PC-9 (cell line): ENCODE measurements around the gene HPDL. TPM values are rescaled to one million over a fixed set of nuclear protein-coding genes. Genes with fewer than 3 reads are reported as not detected.
"Not testable (repeated sequence)": the region's sequence is repeated elsewhere in the genome, so short reads cannot be mapped to it uniquely, and the experiment has no call there.

Experiments used
- BruUV-seq: library from RNA; stranded (reverse); fragments of 400-500 nt; replicated peaks from 2 replicates; lab custom pipeline; 2021; lab: Mats Ljungman, UMichigan
- CTCF ChIA-PET: fragments of 300-600 bp; sonication (Branson Sonifier 250); formaldehyde crosslinking; loops from one replicate; lab custom pipeline; 2022; ENCODE audit warnings: antibody characterized with exemption; lab: Charles Lee
- POLR2A ChIA-PET: fragments of 300-600 bp; sonication (Branson Sonifier 250); formaldehyde crosslinking; loops from one replicate; lab custom pipeline; 2022; ENCODE audit warnings: antibody characterized with exemption; ENCODE audit not compliant: unreplicated experiment; lab: Charles Lee
- DNase-seq, 2 experiments: peaks; one replicate each; pipeline versions ENCODE4 v3.0.0 to v3.0.0-alpha.2; 2015 to 2022; ENCODE audit warnings: mixed read lengths in 1 of 2
- H2AFZ ChIP-seq: fragments of 200-600 bp; sonication (generic); 2 replicates; pipeline ENCODE4 v1.8.1; 2017; ENCODE audit warnings: antibody characterized with exemption
- H3F3A ChIP-seq: fragments of 200-600 bp; sonication (generic); 2 replicates; pipeline ENCODE4 v1.8.1; 2017; ENCODE audit warnings: antibody characterized with exemption, mild to moderate bottlenecking, low read depth; ENCODE audit not compliant: insufficient read depth
- H3K27ac ChIP-seq: fragments of 200-600 bp; sonication (generic); 2 replicates; pipeline ENCODE4 v1.6.1; 2016; ENCODE audit warnings: mixed run types
- H3K27me3 ChIP-seq: fragments of 200-600 bp; sonication (generic); 2 replicates; pipeline ENCODE4 v1.6.1; 2016; ENCODE audit warnings: low read depth, mixed run types; ENCODE audit not compliant: insufficient read depth
- H3K36me3 ChIP-seq: fragments of 200-600 bp; sonication (generic); 2 replicates; pipeline ENCODE4 v1.6.1; 2016; ENCODE audit warnings: low read depth, mixed run types
- H3K4me1 ChIP-seq: fragments of 200-600 bp; sonication (generic); replicated peaks from 2 replicates; pipeline ENCODE4 v1.6.1; 2016; ENCODE audit warnings: mixed run types; ENCODE audit not compliant: insufficient read depth
- H3K4me2 ChIP-seq: fragments of 200-600 bp; sonication (generic); 2 replicates; pipeline ENCODE4 v1.6.1; 2017; ENCODE audit warnings: mixed run types
- H3K4me3 ChIP-seq: fragments of 200-600 bp; sonication (generic); 2 replicates; pipeline ENCODE4 v1.6.1; 2016; ENCODE audit warnings: mixed run types
- H3K79me2 ChIP-seq: fragments of 200-600 bp; sonication (generic); 2 replicates; pipeline ENCODE4 v1.6.1; 2017; ENCODE audit warnings: low read depth, mixed run types
- H3K9me2 ChIP-seq: fragments of 200-600 bp; sonication (generic); 2 replicates; pipeline ENCODE4 v1.8.1; 2017; ENCODE audit warnings: mild to moderate bottlenecking; ENCODE audit not compliant: insufficient read depth
- H3K9me3 ChIP-seq: fragments of 200-600 bp; sonication (generic); 2 replicates; pipeline ENCODE4 v1.8.1; 2016; ENCODE audit warnings: low read depth; ENCODE audit not compliant: insufficient read depth
- H4K20me1 ChIP-seq: fragments of 200-600 bp; sonication (generic); 2 replicates; pipeline ENCODE4 v1.8.1; 2017; ENCODE audit not compliant: insufficient read depth
- EZH2 ChIP-seq: fragments of 200-600 bp; sonication (generic); IDR thresholded peaks from 2 replicates; pipeline ENCODE4 v1.8.0; 2017; ENCODE audit warnings: antibody characterized with exemption, low read depth
- intact Hi-C: fragments of 100-400 bp; cut with micrococcal nuclease; formaldehyde crosslinking; loops from one replicate; pipeline ENCODE4 v1.10.0; 2022; ENCODE audit not compliant: unreplicated experiment
- total RNA-seq: library from RNA; stranded (reverse); gene quantifications from 2 replicates; pipeline ENCODE4 v1.2.3, GENCODE V29; 2021
- TF ChIP-seq, protein P1 (sequence below): fragments of 200-600 bp; sonication (generic); conservative IDR thresholded peaks from 2 replicates; pipeline ENCODE4 v1.6.1; 2017; ENCODE audit warnings: mixed run types, antibody characterized with exemption, mild to moderate bottlenecking, moderate library complexity

Gene HPDL
- total RNA-seq, 1 experiment from 2014 or later: 10.4 TPM

DNA sequence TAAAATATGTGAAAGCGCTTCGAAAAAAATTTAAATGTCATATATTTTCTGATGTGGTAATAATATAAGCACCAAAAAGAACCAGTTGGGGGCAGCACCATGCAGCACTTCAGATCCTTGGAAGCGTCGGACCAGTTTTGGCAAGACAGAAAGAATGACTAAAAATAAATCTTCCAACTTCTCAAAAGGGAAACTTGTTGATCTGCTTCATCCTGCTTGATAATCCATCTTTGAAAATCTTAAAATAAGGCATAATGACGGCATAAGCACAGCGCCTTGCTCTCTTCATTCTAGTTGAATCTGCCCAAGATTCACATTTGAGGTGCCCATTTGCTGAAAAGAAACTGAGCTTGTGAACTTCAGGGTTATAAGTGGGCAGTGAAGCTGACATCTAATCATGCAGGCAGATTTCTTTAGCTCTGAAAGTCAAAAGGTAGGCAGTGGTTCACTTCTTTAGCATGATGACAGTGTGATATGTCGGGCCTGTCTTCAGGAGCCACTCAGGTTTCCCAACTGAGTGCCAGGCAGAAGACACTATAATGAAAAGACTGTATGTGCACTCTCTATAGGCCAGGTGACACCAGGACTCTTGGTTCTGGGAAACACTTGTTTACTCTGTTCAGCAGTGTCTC lies 33.3 kb downstream of the HPDL start:
- H3K36me3 ChIP-seq: no peaks in the 10 kb centered on the region
- H3K9me3 ChIP-seq: no peaks in the 10 kb centered on the region
- CTCF ChIA-PET: interaction anchor here (0.5 to 1.4 kb wide), 4 partner anchors 12 to 518 kb away, joined by 4 to 13 read pairs (median 5); partner anchors contain the start of gene TESK2
- intact Hi-C loops: loop anchor here (1.0 to 5.0 kb wide), 5 partner anchors 56 to 521 kb away; partner anchors contain the start of gene TESK2
- peak overlapping the region; percentile 38 for H3K4me2 ChIP-seq
- peak; percentile 49 to 64 for DNase-seq
- peaks cover 21% of the 10 kb centered on the region for H3F3A ChIP-seq
- H3K4me3 ChIP-seq: no peak overlapping the region
- POLR2A ChIA-PET: interaction anchor here (0.6 to 1.1 kb wide), 3 partner anchors 12 to 140 kb away, joined by 3 to 12 read pairs (median 5); no protein-coding TSS in a partner anchor
- TF ChIP-seq EZH2: no peak
- TF ChIP-seq, protein P1, sequence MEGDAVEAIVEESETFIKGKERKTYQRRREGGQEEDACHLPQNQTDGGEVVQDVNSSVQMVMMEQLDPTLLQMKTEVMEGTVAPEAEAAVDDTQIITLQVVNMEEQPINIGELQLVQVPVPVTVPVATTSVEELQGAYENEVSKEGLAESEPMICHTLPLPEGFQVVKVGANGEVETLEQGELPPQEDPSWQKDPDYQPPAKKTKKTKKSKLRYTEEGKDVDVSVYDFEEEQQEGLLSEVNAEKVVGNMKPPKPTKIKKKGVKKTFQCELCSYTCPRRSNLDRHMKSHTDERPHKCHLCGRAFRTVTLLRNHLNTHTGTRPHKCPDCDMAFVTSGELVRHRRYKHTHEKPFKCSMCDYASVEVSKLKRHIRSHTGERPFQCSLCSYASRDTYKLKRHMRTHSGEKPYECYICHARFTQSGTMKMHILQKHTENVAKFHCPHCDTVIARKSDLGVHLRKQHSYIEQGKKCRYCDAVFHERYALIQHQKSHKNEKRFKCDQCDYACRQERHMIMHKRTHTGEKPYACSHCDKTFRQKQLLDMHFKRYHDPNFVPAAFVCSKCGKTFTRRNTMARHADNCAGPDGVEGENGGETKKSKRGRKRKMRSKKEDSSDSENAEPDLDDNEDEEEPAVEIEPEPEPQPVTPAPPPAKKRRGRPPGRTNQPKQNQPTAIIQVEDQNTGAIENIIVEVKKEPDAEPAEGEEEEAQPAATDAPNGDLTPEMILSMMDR: peak; percentile 84
- H3K27ac ChIP-seq: no peak overlapping the region
- peaks cover 21% of the 10 kb centered on the region for H3K4me1 ChIP-seq
- no peak overlapping the region for H2AFZ ChIP-seq
- no peaks in the 10 kb centered on the region for H4K20me1 ChIP-seq
- H3K79me2 ChIP-seq: no peaks in the 10 kb centered on the region
- no TSS peak for BruUV-seq
- H3K9me2 ChIP-seq: no peaks in the 10 kb centered on the region
- H3K27me3 ChIP-seq: no peaks in the 10 kb centered on the region

DNA sequence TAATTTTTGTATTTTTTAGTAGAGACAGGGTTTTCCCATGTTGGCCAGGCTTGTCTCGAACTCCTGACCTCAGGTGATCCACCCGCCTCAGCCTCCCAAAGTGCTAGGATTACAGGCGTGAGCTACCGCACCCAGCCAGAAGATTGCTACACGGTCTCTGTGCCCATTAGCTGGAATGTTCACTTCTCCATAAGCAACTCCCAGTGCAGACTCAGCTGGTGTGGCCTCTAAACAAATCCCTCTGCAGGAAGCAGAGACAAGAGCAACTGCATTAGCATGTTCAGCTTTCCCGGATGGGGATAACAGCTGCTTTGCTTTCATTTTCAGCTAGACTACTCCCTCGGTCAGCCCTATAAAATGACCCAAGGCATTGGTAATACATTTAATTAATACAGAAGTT lies 34.3 kb downstream of the HPDL start:
- Histone ChIP-seq H3K4me1 (peaks cover 12% of the 10 kb centered on the region), H3F3A (peaks cover 19% of the 10 kb centered on the region)
- H3K4me3 ChIP-seq, H4K20me1 ChIP-seq, H3K9me3 ChIP-seq, H3K27ac ChIP-seq, H3K27me3 ChIP-seq, BruUV-seq, H3K4me2 ChIP-seq, H2AFZ ChIP-seq, H3K79me2 ChIP-seq, H3K9me2 ChIP-seq, H3K36me3 ChIP-seq: not testable (repeated sequence)
- peak in 1 of 2 experiments; percentile 5 for DNase-seq
- intact Hi-C loops: loop anchor here (1.0 to 2.0 kb wide), 3 partner anchors 130 to 520 kb away; partner anchors contain the start of gene TESK2
- POLR2A ChIA-PET: interaction anchor here (1.1 kb wide), 1 partner anchor 57 kb away, joined by 12 read pairs; no protein-coding TSS in a partner anchor
- CTCF ChIA-PET: interaction anchor here (0.6 to 0.8 kb wide), 2 partner anchors 130 to 237 kb away, joined by 9 read pairs; partner anchors contain the start of gene TESK2

DNA sequence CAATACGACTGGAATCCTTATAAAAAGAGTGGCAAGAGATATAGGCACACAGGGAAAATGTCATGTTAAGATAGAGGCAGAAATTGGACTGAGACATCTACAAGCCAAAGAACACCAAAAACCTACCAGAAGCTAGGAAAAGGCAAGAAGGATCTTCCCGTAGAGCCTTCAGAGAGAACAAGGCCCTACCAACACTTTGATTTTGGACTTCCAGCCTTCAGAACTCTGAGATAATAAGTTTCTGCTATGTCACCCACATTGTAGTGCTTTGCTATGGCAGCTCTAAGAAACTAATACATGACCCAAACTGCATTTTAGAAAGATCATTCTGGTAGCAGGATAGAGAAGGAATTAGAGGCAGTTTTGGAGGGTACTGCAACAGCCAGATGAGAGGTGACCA lies 37.6 kb downstream of the HPDL start:
- peaks cover 4% of the 10 kb centered on the region; the same call in 1 of the 2 replicates for H3K4me1 ChIP-seq
- H3F3A ChIP-seq: peaks cover 12% of the 10 kb centered on the region; the same call in 1 of the 2 replicates
- H3K79me2 ChIP-seq: no peaks in the 10 kb centered on the region
- TF ChIP-seq, protein P1: no peak
- TF ChIP-seq EZH2: no peak
- intact Hi-C loops: no loop called here
- no peak overlapping the region for H3K4me2 ChIP-seq
- no peaks in the 10 kb centered on the region for H4K20me1 ChIP-seq
- no peaks in the 10 kb centered on the region for H3K9me2 ChIP-seq
- no peak for DNase-seq
- CTCF ChIA-PET: no interaction called here
- H3K4me3 ChIP-seq: no peak overlapping the region
- no peaks in the 10 kb centered on the region for H3K9me3 ChIP-seq
- H3K27me3 ChIP-seq: no peaks in the 10 kb centered on the region
- H3K27ac ChIP-seq: no peak overlapping the region
- POLR2A ChIA-PET: no interaction called here
- no TSS peak for BruUV-seq
- no peaks in the 10 kb centered on the region for H3K36me3 ChIP-seq
- no peak overlapping the region for H2AFZ ChIP-seq
